Lung (tissue), 12 donors: ENCODE measurements around the gene BTNL9. TPM values are rescaled to one million over a fixed set of nuclear protein-coding genes. Genes with fewer than 3 reads are reported as not detected.

Experiments
- ATAC-seq: fragments of 200-7000 bp; cut with Tn5 transposase; one replicate; pipeline ENCODE4 v1.9.1; 2020; ENCODE audit warnings: moderate number of reproducible peaks; ENCODE audit not compliant: insufficient read depth, low FRiP score
- DNase-seq, 3 donors: peaks; one replicate each; pipeline ENCODE4 v3.0.0-alpha.2; 2013 to 2017
- H3K27ac ChIP-seq, 2 donors: one replicate each; pipeline ENCODE4 v1.5.1; 2013; ENCODE audit warnings: mild to moderate bottlenecking in 2 of 2, moderate library complexity in 2 of 2, control low read depth in 1 of 2, inconsistent platforms in 1 of 2, low read depth in 1 of 2, low read length in 1 of 2
- H3K27me3 ChIP-seq, 3 donors: one replicate each; pipeline ENCODE4 v1.5.1; 2013; ENCODE audit warnings: low read length in 2 of 3; ENCODE audit not compliant: control insufficient read depth in 3 of 3, insufficient read depth in 3 of 3
- H3K36me3 ChIP-seq, 4 donors: one replicate each; pipeline ENCODE4 v1.5.1; 2013; ENCODE audit warnings: low read length in 4 of 4, mild to moderate bottlenecking in 1 of 4, moderate library complexity in 1 of 4; ENCODE audit not compliant: control insufficient read depth in 4 of 4, insufficient read depth in 4 of 4
- H3K4me1 ChIP-seq, 5 donors: one replicate each; pipeline ENCODE4 v1.5.1; 2013; ENCODE audit warnings: low read length in 5 of 5, mild to moderate bottlenecking in 2 of 5, moderate library complexity in 1 of 5; ENCODE audit not compliant: control insufficient read depth in 5 of 5, insufficient read depth in 5 of 5
- H3K4me3 ChIP-seq: one replicate; pipeline ENCODE4 v1.5.1; 2013; ENCODE audit warnings: mild to moderate bottlenecking, control low read depth, moderate library complexity
- H3K9ac ChIP-seq, 2 donors: one replicate each; pipeline ENCODE4 v1.5.1; 2013; ENCODE audit warnings: low read length in 2 of 2, control low read depth in 1 of 2; ENCODE audit not compliant: insufficient read depth in 1 of 2
- H3K9me3 ChIP-seq, 4 donors: one replicate each; pipeline ENCODE4 v1.5.1; 2013; ENCODE audit warnings: low read length in 3 of 4, mild to moderate bottlenecking in 1 of 4, moderate library complexity in 1 of 4; ENCODE audit not compliant: control insufficient read depth in 4 of 4, insufficient read depth in 3 of 4
- CTCF ChIP-seq: IDR thresholded peaks from 2 replicates; pipeline ENCODE4 v1.5.1; 2012; ENCODE audit warnings: mild to moderate bottlenecking; ENCODE audit errors: control extremely low read depth, extremely low read depth
- WGBS, 2 donors: extraction: QIAGEN DNeasy Blood & Tissue Kit; methylation state at CpG; one replicate each; pipeline ENCODE4 v1.1.7; 2013; 5-methylcytosine and 5-hydroxymethylcytosine counted together
- polyA plus RNA-seq, 2 donors: library from polyadenylated mRNA; stranded (reverse); fragments of 200-250 nt; gene quantifications; one replicate each; pipeline ENCODE4 v1.2.1, GENCODE V29; 2013
- total RNA-seq, 2 donors: library from RNA; depleted of rRNA in 1 of 2; stranded (reverse); fragments of >200 nt in 1 of 2; gene quantifications; one replicate each; pipeline ENCODE4 v1.2.1, GENCODE V29; 2014 to 2021
- donor health status: control.
- donor health status: control.
- donor health status: Bipolar disorder and iron deficiency.
- donor health status: healthy.
- donor health status: DM: yes; HTN: yes; CAD: no.

The BTNL9 gene
- total and polyA plus RNA-seq, 4 donors, result 23.5 to 73.1 (median 62.3) TPM

- WGBS, 2 donors, result 65 to 79% methylated on average over 17 of the region's 17 CpGs
- Histone ChIP-seq H3K4me1 (no peaks in the 10 kb centered on the region), H3K9ac (no peak overlapping the region), H3K27ac (no peak overlapping the region), H3K27me3 (peaks cover 0 to 37% (median 0%) of the 10 kb centered on the region in 3 donors), H3K36me3 (no peaks in the 10 kb centered on the region), H3K4me3 (no peak overlapping the region), H3K9me3 (peaks cover 0 to 3% (median 0%) of the 10 kb centered on the region in 4 donors)
- no peak for TF ChIP-seq CTCF
- ATAC-seq, result no peak
- no peak for DNase-seq
Observed at GRCh38 chr5:181086026-181086883, 46.2 kb downstream of the BTNL9 start.

DNA sequence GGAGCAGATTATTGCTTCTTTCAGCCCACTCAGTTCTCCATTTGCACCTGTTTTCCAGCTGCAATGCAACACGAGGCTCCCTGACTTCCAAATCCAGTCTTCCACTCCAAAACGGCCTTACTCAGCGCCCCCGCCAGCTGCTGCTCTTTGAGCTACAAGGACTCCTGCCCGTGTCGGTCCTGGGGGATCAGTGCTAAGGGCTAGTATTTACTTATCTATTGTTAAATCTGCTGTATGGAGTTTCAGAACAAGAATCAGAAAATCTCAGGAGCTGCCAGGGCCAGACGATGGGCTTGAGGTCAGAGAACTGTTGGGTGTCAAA is 46.8 kb downstream of the BTNL9 start:
- WGBS, 2 donors, result 66 to 84% methylated on average over 7 of the region's 7 CpGs

DNA sequence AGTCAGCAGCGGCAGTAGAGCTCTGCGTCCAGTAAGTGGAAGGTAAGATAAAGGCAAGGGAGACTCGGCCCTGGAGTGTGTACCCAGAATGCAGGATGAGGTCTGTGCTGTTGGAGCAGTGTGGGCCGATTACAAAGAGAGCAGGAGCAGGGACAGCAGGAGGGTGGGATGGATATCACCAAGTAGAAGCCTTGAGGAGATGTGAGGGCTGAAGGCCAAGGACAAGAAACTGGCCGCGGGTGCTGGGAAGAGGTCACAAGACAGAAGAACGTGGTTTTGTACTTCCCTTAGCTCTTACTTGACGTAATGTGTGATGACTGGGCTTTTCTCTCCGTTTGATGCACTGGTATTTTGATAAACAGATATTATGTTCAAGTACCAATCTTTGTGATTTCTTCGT is 47.2 kb downstream of the BTNL9 start:
- Histone ChIP-seq H3K4me3 (no peak overlapping the region), H3K9me3 (no peaks in the 10 kb centered on the region), H3K4me1 (no peaks in the 10 kb centered on the region), H3K27me3 (peaks cover 0 to 37% (median 0%) of the 10 kb centered on the region in 3 donors), H3K27ac (no peak overlapping the region), H3K9ac (no peak overlapping the region), H3K36me3 (no peaks in the 10 kb centered on the region)
- DNase-seq, result no peak
- WGBS, 2 donors, result 62 to 76% methylated on average over 10 of the region's 10 CpGs
- ATAC-seq, result no peak
- no peak for TF ChIP-seq CTCF

More for the DNA sequence above, 46.8 kb downstream of the BTNL9 start:
- ATAC-seq (no peak), DNase-seq (no peak)
- H3K27me3 ChIP-seq, result peaks cover 0 to 37% (median 0%) of the 10 kb centered on the region in 3 donors
- no peaks in the 10 kb centered on the region for H3K4me1 ChIP-seq
- H3K4me3 ChIP-seq, result no peak overlapping the region
- H3K9me3 ChIP-seq, result no peaks in the 10 kb centered on the region
- no peak for TF ChIP-seq CTCF
- H3K9ac ChIP-seq, result no peak overlapping the region
- H3K36me3 ChIP-seq, result no peaks in the 10 kb centered on the region
- no peak overlapping the region for H3K27ac ChIP-seq
